ENCODE measurements around the gene COL6A1.

COL6A1 gene

DNA sequence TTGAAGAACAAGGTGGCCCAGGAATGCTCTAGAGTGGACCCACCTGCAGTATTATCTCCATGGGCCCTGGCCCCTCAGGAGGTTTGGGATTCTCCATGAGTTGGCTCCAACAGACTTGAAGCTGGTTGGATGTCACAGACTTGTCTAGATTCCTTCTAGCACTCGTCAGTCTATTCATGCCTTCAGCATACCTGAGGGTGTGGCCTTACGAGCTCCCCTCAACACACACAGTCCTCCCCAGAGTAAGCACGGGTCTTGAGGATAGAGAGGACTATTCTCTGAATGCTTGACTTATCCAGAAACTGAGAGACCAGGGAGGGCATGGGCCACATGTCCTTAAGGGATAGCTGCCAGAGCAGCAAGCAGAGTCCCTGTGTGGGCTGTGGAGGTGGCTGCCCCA is 45.9 kb upstream of the COL6A1 start:
- Histone ChIP-seq H2AFZ (ENCODE audit: low read depth) (no peak overlapping the region), H3K36me3 (ENCODE audit: insufficient read depth) (no peaks in the 10 kb centered on the region), H3K27me3 (ENCODE audit: insufficient read depth, low read depth) (peaks cover 49% of the 10 kb centered on the region), H3K4me1 (ENCODE audit: low read depth, poor library complexity, severe bottlenecking) (no peaks in the 10 kb centered on the region), H3K4me3 (IDR thresholded peaks at IDR 0.05; ENCODE audit: insufficient read depth, low read depth, low read length) (no peak overlapping the region), H4K20me1 (ENCODE audit: insufficient read depth) (no peaks in the 10 kb centered on the region), H3K9ac (no peak overlapping the region), H3K4me2 (no peak overlapping the region), H3K27ac (no peak overlapping the region), H3K79me2 (ENCODE audit: insufficient read depth, low read depth) (no peaks in the 10 kb centered on the region)
- TF ChIP-seq, protein P1, sequence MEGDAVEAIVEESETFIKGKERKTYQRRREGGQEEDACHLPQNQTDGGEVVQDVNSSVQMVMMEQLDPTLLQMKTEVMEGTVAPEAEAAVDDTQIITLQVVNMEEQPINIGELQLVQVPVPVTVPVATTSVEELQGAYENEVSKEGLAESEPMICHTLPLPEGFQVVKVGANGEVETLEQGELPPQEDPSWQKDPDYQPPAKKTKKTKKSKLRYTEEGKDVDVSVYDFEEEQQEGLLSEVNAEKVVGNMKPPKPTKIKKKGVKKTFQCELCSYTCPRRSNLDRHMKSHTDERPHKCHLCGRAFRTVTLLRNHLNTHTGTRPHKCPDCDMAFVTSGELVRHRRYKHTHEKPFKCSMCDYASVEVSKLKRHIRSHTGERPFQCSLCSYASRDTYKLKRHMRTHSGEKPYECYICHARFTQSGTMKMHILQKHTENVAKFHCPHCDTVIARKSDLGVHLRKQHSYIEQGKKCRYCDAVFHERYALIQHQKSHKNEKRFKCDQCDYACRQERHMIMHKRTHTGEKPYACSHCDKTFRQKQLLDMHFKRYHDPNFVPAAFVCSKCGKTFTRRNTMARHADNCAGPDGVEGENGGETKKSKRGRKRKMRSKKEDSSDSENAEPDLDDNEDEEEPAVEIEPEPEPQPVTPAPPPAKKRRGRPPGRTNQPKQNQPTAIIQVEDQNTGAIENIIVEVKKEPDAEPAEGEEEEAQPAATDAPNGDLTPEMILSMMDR (conservative IDR thresholded peaks at IDR 0.05; ENCODE audit: low read depth, low read length) = no peak

DNA sequence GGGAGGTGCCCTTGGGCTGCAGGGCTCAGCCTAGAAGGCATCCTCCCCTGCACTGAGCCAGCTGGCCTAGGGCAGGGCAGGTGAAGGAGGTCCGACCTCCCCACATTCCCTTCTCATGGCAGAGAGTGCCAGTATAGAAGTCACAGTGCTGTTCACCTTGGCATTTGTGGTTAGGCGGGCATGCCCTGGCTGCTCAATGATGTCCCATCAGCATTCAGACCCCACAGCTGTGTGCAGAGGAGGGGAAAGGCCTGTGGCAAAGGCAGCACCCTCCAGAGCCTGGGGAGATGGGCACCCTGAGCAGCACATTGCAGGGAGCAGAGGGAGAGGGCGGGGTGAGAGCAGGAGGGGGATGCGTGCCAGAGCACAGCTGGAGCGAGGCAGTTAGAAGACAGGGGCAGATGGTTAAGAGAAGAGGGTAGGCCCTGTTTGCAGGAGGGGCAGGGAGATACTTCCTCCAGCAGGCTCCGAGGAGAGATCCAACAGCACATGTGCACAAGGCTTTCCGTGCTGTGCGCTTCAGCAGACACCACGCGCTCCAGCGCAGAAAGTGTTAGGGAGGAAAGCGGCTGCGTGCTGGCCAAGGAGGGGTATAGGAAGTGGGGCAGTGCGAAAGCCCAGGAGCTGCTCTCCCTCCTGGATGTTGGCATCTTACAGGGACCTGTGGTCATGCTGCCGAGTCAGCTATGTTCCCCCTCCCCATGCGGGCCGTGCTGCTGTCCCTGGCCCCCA is 43.7 kb upstream of the COL6A1 start:
- H4K20me1 ChIP-seq (ENCODE audit: insufficient read depth) = no peaks in the 10 kb centered on the region
- no peaks in the 10 kb centered on the region for H3K79me2 ChIP-seq (ENCODE audit: insufficient read depth, low read depth)
- peaks cover 40% of the 10 kb centered on the region; the same call in 1 of the 2 replicates for H3K27me3 ChIP-seq (ENCODE audit: insufficient read depth, low read depth)
- TF ChIP-seq, protein P1 (conservative IDR thresholded peaks at IDR 0.05; ENCODE audit: low read depth, low read length) = no peak
- no peak overlapping the region for H3K9ac ChIP-seq
- no peak overlapping the region for H3K4me3 ChIP-seq (IDR thresholded peaks at IDR 0.05; ENCODE audit: insufficient read depth, low read depth, low read length)
- H3K27ac ChIP-seq = no peak overlapping the region
- H3K4me2 ChIP-seq = no peak overlapping the region
- no peak overlapping the region for H2AFZ ChIP-seq (ENCODE audit: low read depth)
- no peaks in the 10 kb centered on the region for H3K36me3 ChIP-seq (ENCODE audit: insufficient read depth)
- no peaks in the 10 kb centered on the region for H3K4me1 ChIP-seq (ENCODE audit: low read depth, poor library complexity, severe bottlenecking)

DNA sequence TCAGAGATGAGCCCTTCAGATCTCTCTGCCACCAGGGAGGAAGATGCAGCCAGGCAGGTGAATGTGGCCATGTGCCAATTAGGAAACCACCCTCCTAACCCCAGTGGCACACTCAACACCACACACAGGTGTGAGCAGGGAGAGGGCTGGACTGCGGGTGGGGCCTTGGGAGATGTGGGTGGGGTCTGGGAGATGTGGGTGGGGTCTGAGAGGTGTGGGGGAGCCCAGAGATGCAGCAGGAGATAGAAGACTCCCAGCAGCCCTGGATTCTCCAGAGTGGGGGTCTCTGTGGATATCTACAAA is 43.2 kb upstream of the COL6A1 start:
- H3K27me3 ChIP-seq (ENCODE audit: insufficient read depth, low read depth) = peaks cover 36% of the 10 kb centered on the region; the same call in 1 of the 2 replicates
- no peak overlapping the region for H3K9ac ChIP-seq
- no peak overlapping the region for H3K4me2 ChIP-seq
- no peaks in the 10 kb centered on the region for H3K36me3 ChIP-seq (ENCODE audit: insufficient read depth)
- H3K27ac ChIP-seq = no peak overlapping the region
- H3K4me3 ChIP-seq (IDR thresholded peaks at IDR 0.05; ENCODE audit: insufficient read depth, low read depth, low read length) = no peak overlapping the region
- H3K4me1 ChIP-seq (ENCODE audit: low read depth, poor library complexity, severe bottlenecking) = no peaks in the 10 kb centered on the region
- no peak overlapping the region for H2AFZ ChIP-seq (ENCODE audit: low read depth)
- TF ChIP-seq, protein P1 (conservative IDR thresholded peaks at IDR 0.05; ENCODE audit: low read depth, low read length) = no peak
- H3K79me2 ChIP-seq (ENCODE audit: insufficient read depth, low read depth) = no peaks in the 10 kb centered on the region
- H4K20me1 ChIP-seq (ENCODE audit: insufficient read depth) = no peaks in the 10 kb centered on the region

DNA sequence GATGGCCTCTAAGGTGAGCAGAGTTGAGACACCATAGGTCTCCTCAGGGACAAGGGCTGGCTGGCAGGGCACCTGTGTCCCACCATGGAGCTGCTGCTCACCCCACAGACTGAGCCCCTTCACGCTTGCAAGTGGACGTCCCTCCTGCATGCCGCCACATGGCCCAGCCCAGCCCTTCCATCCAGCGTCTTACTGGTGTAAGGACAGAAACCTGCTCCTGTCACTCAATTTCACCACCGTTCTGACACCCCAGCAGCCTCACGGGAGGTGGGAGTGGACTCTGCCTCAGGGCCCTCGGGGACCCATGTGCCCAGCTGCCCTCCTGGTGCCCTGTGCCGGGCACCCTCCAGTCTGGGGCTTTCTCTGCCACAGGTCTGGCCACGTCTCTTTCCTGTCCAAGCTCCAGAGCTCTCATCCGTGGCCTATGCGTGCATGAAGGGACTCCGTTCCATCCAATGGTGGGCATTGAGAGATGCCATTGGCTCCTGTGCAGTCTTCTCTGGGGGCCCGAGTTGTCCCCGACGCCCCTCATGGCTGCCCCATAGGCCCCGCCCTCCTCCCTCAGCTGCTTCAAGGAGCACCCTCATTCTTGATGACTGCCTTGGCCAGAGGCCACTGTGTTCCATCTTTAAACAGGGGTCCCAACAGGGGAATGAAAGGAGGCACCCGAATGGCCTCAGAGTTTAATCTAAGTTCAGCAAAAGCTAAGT is 42.6 kb upstream of the COL6A1 start:
- H3K36me3 ChIP-seq (ENCODE audit: insufficient read depth) = no peaks in the 10 kb centered on the region
- H3K27me3 ChIP-seq (ENCODE audit: insufficient read depth, low read depth) = peaks cover 31% of the 10 kb centered on the region; the same call in 1 of the 2 replicates
- H3K79me2 ChIP-seq (ENCODE audit: insufficient read depth, low read depth) = no peaks in the 10 kb centered on the region
- no peak overlapping the region for H3K9ac ChIP-seq
- TF ChIP-seq, protein P1 (conservative IDR thresholded peaks at IDR 0.05; ENCODE audit: low read depth, low read length) = no peak
- H2AFZ ChIP-seq (ENCODE audit: low read depth) = no peak overlapping the region
- no peaks in the 10 kb centered on the region for H3K4me1 ChIP-seq (ENCODE audit: low read depth, poor library complexity, severe bottlenecking)
- H3K27ac ChIP-seq = no peak overlapping the region
- no peak overlapping the region for H3K4me3 ChIP-seq (IDR thresholded peaks at IDR 0.05; ENCODE audit: insufficient read depth, low read depth, low read length)
- H4K20me1 ChIP-seq (ENCODE audit: insufficient read depth) = no peaks in the 10 kb centered on the region
- H3K4me2 ChIP-seq = no peak overlapping the region

Measured in KMS-11 (cell line).